ENCODE measurements around the gene P2RX1.

DNA sequence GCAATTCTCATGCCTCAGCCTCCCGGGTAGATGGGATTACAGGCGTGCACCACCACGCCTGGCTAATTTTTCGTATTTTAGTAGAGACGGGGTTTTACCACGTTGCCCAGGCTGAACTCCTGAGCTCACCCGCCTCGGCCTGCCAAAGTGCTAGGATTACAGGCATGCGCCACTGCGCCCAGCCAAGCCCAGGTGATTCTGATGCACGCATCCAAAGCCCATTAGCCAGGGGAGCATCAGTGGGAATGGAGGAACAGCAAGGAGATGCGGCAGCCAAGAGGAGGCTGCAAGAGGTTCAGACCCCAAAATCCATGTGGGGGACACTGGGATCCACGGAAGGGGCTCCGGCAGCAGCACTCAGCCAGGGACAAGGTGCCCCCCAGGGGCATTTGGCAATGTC lies 35.9 kb upstream of the P2RX1 start:
- TF ChIP-seq, protein P1, sequence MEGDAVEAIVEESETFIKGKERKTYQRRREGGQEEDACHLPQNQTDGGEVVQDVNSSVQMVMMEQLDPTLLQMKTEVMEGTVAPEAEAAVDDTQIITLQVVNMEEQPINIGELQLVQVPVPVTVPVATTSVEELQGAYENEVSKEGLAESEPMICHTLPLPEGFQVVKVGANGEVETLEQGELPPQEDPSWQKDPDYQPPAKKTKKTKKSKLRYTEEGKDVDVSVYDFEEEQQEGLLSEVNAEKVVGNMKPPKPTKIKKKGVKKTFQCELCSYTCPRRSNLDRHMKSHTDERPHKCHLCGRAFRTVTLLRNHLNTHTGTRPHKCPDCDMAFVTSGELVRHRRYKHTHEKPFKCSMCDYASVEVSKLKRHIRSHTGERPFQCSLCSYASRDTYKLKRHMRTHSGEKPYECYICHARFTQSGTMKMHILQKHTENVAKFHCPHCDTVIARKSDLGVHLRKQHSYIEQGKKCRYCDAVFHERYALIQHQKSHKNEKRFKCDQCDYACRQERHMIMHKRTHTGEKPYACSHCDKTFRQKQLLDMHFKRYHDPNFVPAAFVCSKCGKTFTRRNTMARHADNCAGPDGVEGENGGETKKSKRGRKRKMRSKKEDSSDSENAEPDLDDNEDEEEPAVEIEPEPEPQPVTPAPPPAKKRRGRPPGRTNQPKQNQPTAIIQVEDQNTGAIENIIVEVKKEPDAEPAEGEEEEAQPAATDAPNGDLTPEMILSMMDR (IDR thresholded peaks at IDR 0.05): no peak
- TF ChIP-seq POLR2A (IDR thresholded peaks at IDR 0.05) (no peak), POLR2AphosphoS5 (IDR thresholded peaks at IDR 0.05) (no peak)

Data from suprapubic skin (tissue), 4 donors.